Cardiac fibroblast (primary cell): ENCODE results near the gene SMC1B.
"Not testable (repeated sequence)": the region's sequence is repeated elsewhere in the genome, so short reads cannot be mapped to it uniquely, and the experiment has no call there.

Source experiments
- DNase-seq, 2 donors: peaks; one replicate each; pipeline versions ENCODE4 v3.0.0 to v3.0.0-alpha.2; 2010; ENCODE audit warnings: low read depth in 2 of 2
- H3K4me3 ChIP-seq, 2 donors: replicated peaks in 1 of 2; 1 replicate in 1 of 2; 2 replicates in 1 of 2; pipeline ENCODE4 v1.5.1; 2011; ENCODE audit warnings: low read depth in 2 of 2, low read length in 2 of 2, mild to moderate bottlenecking in 2 of 2, moderate library complexity in 1 of 2
- CTCF ChIP-seq: IDR thresholded peaks from one replicate; pipeline ENCODE4 v1.5.1; 2011; ENCODE audit warnings: low read depth, mild to moderate bottlenecking, low read length, inconsistent platforms

SMC1B gene

DNA sequence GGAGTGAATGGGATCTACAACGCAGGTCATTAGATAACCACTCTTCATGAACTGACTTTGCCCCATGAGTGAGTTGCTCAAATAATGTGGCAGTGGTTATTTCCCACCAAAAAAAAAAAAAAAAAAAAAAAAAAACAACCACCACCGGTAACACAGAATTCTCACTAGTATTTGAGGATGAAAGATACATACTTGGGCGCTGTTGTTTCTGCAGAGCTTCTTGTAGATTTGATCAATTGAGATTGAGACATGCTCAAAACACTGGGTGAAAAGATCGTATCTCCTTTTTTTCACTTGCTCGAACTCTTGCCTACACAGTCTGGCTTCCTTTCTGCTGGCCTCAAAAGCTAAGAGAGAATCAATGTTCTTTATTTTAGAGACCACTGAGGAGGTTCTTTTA, 59.6 kb downstream of the SMC1B start:
- DNase-seq, result no peak

GRCh38 chr22:45352757-45353156, 60.6 kb downstream of the SMC1B start:
- not testable (repeated sequence) for H3K4me3 ChIP-seq, DNase-seq

More for the DNA sequence above, 59.6 kb downstream of the SMC1B start:
- H3K4me3 ChIP-seq, result no peak overlapping the region
- TF ChIP-seq CTCF, result no peak

DNA sequence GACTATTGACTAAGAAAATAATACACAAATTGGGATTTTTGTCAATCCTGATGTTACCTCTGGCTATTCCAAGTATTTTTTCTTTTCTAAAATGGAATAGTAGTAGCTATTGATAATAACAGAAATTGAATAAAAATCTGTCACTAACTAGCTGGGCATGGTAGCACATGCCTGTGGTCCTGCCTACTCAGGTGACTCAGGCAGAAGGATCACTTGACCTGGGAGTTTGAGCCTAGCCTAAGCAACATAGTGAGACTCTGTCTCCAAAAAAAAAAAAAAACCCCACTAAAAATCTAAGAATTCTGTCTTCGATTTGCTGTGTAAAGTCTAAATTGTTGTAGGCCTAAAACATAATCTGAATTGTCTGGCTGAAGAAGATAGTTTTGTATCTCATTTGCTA, 61.4 kb downstream of the SMC1B start:
- TF ChIP-seq CTCF, result no peak
- H3K4me3 ChIP-seq, result no peak overlapping the region
- DNase-seq, result no peak

DNA sequence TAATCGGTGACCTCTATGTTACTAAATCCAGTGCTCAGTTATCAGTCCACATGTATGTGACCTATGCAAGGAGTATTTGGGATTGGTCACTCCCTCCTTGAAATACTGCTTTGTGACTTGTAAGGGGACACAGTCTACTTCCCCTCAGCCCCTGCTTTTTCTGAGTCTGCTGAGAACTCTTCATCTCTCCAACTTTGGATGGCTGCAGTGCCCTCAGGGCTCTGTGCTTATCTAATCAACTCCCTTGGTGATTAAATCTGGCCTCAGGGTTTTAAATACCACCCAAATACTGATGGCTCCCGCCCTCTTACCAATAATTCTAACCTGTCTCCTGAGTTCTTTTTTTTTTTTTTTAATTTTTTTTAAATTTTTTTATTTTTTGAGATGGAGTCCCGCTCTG, 63.5 kb downstream of the SMC1B start:
- no peak overlapping the region for H3K4me3 ChIP-seq
- DNase-seq, result no peak
- no peak for TF ChIP-seq CTCF

DNA sequence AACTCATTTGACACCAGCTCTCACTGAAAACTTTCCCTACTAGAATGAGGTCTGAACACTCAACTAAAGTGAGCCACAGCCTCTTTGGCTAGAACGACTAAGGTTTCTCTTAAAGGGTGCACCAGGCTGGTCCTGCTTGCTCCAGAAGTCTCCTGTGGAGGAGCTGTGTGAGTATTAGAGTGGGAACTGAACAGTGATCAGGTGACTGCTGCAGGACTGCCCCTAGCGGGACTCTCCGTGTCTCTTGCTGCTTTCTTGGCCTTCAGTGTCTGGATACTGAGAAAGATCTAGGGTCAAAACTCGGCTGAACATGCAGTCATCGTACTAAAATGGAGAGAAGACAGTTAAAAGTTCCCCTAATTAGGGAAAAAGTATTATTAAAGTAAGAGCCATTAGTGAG, 69.1 kb downstream of the SMC1B start:
- H3K4me3 ChIP-seq, result no peak overlapping the region
- no peak for DNase-seq
- TF ChIP-seq CTCF, result no peak

DNA sequence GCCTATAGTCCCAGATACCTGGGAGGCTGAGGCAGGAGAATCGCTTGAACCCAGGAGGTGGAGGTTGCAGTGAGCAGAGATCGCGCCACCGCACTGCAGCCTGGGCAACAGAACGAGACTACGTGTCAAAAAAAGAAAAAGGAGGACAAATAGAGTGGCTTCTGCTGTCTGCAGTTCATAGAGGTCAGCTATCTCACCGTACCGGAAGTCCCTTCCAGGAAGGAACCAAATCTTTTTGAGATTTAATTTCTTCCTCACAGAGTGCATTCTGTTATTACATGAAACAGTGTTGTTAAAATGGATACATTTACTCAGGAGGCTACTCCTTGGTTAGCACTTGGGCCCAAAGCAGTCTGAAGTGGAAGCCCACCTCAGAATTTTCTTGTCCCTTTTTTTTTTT, 70.3 kb downstream of the SMC1B start:
- DNase-seq, result no peak
- no peak overlapping the region for H3K4me3 ChIP-seq
- TF ChIP-seq CTCF, result no peak

GRCh38 chr22:45341498-45341897, 71.9 kb downstream of the SMC1B start:
- no peak overlapping the region for H3K4me3 ChIP-seq
- no peak for DNase-seq
- no peak for TF ChIP-seq CTCF
